OCI-M1 (cell line): ENCODE data around the gene NF1.
"Not testable (repeated sequence)": the region's sequence is repeated elsewhere in the genome, so short reads cannot be mapped to it uniquely, and the experiment has no call there.

ENCODE experiments used
- DNase-seq: peaks from one replicate; lab custom pipeline; 2025; lab: John Stamatoyannopoulos, UW

The NF1 gene

DNA sequence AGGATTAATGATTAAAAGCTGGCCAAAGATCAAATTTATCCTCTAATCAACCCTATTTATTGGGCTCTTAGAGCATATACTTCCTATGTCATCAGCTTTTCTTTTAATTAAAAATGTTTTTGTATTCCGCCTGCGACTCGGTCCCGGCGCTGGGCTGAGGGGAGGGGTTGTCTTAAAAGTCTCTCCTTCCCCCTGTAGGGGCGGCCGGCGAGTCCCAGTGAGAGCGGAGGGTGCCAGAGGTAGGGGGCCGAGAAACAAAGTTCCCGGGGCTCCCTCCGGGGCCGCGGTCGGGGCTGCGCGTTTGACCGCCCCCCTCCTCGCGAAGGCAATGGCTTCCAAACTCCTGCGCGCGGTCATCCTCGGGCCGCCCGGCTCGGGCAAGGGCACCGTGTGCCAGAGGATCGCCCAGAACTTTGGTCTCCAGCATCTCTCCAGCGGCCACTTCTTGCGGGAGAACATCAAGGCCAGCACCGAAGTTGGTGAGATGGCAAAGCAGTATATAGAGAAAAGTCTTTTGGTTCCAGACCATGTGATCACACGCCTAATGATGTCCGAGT, 250.5 kb downstream of the NF1 start:
- DNase-seq: not testable (repeated sequence)

- DNase-seq: no peak
Measured at GRCh38 chr17:31349454-31349853, 254.7 kb downstream of the NF1 start.

DNA sequence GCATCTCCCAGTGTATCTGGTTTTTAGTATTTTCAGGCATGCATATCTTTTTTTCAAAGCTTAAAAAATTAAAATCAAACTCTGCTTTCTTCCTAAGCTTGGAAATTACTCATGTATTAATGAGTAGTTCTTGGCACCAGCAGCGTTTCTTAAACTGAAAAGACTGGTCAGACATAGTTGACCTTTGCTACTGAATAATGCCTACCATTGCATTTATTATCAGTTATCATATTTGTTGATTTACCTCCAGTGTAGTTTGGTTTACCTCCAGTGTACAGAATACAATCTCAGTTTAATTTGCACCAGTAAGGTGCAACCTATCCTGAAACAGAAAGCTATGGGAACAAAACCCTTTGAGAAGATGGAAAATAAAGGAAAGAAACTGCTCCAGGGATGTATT, 261.2 kb downstream of the NF1 start:
- no peak for DNase-seq

DNA sequence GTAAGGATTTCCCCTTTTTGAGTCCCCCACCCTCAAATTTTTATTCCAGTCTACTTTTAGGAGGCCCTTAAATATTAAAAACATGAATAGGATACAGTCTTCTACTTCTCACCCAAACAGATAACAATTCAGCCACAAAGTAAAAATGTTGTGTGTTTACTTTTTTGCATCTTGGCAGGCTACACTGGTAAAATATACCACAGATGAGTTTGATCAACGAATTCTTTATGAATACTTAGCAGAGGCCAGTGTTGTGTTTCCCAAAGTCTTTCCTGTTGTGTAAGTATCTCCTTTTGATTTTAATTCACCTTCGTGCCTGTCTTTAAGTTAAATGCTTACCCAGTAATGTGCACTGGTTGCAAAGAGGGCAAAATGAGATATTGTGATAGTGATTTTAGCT, 262.3 kb downstream of the NF1 start:
- DNase-seq: no peak

GRCh38 chr17:31357839-31358394, 263.1 kb downstream of the NF1 start:
- no peak for DNase-seq

- no peak for DNase-seq
Measured at GRCh38 chr17:31364012-31364411, 269.2 kb downstream of the NF1 start.

DNA sequence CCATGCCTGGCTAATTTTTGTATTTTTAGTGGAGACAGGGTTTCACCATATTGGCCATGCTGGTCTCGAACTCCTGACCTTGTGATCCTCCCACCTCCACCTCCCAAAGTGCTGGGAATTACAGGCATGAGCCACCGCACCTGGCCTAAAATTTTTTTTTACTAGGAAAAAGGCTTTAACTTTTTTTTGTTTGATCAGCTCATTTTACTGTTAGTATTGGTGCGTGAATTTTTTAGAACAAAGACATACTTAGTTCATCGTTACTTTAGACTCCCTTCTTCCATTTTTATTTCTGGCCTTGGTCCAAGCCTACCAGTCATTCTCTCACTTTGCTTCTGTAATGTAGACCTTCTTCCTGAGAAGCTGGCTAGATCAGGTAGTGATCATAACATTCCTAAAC, 271.3 kb downstream of the NF1 start:
- DNase-seq: no peak

GRCh38 chr17:31369266-31369665, 274.5 kb downstream of the NF1 start:
- DNase-seq: no peak

DNA sequence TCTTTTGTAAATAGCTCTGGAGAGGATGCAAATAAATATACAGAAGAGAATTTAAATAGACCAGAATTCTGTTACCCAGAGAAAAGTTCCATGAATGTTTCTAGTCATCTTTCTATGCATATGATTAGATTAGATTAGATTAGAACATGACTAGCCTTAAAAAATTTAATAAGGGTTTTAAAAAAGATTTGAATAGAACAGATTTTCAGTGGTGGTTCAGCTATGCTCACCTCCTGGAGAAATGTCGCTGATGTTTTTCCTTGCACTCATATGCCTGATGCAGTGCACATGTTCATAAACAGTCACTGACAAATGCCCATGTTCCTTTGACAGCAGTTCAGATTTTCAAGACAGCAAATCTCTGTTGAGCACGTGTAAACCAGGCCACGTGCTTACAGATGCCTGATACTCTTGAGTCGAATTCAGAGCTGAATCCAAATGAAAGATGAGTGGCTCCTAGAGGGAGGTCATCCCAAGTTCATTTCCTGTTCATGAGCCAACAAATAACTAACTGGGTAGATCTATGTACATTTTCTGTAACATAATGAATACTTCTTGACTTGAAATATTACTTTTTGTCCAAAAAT, 276.8 kb downstream of the NF1 start:
- DNase-seq: no peak

DNA sequence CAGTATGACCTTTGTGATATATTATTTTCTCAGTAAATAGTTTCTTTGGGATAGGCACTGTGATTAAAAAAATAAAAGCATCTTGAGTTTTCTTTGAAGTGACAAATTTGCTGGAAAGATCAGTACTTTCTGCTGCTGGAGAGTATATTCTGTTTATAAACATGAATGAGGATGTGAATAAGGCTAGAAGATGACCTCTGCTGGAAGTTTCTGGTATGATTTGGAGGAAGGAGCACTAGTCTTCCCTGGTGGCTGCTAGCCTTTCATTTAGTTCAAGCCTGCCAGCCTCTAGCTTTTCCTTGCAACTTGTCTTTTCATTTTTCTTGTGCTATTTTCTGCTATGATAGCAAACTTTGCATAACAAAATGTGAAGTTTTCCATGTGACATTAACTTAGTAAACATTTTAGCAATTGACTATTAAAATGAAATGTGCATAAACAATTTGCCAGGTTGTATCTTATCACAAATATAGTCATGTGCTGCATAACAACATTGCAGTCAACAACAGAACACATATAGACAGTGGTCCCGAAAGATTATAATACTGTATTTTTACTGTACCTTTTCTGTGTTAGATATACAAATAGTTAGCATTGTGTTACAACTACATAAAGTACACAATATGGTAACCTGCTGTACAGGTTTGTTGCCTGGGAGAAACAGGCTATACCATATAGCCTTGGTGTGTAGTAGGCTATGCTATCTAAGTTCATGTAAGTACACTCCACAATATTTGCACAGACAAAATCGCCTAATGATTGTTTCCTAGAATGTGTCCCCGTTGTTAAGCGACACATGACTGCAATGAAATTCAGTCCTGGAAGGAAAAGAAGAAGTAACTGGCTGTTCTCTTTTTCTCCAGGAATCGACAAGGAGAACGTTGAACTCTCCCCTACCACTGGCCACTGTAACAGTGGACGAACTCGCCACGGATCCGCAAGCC, 278.6 kb downstream of the NF1 start:
- peak; percentile 75 for DNase-seq

DNA sequence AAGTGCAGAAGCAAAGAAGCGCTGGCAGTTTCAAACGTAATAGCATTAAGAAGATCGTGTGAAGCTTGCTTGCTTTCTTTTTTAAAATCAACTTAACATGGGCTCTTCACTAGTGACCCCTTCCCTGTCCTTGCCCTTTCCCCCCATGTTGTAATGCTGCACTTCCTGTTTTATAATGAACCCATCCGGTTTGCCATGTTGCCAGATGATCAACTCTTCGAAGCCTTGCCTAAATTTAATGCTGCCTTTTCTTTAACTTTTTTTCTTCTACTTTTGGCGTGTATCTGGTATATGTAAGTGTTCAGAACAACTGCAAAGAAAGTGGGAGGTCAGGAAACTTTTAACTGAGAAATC, 279.3 kb downstream of the NF1 start:
- DNase-seq: no peak

- no peak for DNase-seq
Measured at GRCh38 chr17:31374503-31374902, 279.7 kb downstream of the NF1 start.

DNA sequence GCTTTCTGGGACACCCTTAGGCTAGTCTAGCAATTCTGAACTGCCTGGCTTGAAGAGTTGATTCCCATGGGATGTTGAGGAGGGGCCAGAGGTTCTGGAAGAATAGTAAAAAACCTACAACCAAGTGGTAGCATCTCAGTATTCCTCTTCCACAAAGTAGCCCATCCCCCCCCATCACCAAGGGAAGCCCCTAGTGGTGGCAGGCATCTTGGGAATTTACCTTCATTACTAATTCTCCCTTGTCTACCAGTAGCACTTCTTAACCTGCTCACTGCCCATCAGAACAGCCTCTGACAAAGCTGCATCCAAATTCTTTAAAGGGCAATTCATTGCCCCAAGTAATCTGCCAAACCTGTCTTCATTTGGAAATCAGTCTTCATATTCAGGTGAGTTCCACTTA, 283.9 kb downstream of the NF1 start:
- DNase-seq: no peak

DNA sequence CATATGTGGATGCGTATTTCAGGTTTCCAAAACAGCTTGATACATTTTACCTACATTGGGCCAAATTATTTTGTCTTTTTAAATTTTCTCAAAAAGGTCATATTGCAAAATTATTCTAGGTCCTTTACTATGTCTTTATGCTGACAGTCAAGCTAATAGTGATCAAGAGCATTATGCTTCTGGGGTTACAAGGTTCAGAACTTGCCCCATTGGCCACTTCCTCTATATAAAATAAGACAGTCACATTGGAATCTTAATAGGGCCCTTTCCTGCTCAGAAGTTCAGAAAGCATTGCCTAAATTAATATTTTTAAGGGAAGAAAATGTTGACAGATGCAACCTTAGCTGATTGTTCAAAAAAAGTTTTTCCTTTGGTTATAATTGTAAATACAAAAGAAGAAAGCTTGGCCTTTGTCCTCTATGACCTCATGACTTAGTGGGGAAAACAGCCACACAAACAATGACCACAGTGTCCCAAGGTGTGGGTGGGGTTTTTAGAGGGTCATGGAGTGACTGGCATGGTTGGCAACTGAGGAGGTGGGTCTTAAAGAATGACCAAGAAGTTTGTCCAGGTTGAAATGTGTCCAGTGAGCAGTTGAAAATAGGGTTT, 284.9 kb downstream of the NF1 start:
- no peak for DNase-seq

DNA sequence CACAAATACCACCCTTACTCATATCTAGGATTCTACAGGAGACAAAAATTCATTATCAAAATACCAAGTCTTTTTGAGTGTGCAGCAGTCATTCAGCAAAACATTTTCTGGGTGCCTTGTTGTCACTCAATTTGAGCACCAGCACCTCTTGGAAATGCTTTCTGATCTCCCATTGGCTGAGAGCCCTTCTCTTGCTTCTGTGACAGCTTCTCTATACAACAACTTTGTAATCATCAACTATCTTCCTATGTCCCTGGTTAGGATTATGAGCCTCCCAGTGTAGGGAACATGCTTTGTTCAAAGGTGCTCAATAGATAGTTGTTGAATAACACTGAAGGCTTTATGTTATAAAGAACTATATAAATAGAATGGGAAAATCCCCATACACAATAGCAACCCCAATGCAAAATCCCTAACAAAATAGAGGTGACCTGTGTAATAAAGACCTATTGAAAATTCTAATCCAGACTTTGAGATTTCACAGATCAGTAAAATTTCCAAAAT, 286.4 kb downstream of the NF1 start:
- DNase-seq: no peak

DNA sequence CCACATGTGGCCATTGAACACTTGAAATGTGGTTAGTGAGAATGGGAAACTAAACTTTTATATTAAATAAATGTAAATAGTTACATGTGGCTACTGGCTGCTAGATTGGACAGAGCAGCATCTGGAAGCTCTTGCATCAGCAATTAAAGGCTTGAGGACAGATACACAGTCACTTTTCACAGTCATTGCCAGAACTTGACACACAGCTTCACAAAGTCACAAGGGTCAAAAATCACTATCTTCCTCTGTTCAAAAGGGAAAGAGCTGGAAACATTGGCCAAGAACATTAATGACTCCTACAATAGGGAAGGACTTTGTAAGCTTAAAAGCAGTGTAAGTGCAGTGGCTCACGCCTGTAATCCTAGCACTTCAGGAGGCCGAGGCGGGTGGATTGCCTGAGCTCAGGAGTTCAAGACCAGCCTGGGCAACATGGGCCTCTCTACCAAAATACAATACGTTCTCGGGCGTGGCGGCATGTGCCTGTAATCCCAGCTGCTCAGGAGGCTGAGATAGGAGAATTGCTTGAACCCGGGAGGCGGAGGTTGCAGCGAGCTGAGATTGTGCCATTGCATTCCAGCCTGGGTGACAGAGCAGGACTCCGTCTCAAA, 288.0 kb downstream of the NF1 start:
- not testable (repeated sequence) for DNase-seq

DNA sequence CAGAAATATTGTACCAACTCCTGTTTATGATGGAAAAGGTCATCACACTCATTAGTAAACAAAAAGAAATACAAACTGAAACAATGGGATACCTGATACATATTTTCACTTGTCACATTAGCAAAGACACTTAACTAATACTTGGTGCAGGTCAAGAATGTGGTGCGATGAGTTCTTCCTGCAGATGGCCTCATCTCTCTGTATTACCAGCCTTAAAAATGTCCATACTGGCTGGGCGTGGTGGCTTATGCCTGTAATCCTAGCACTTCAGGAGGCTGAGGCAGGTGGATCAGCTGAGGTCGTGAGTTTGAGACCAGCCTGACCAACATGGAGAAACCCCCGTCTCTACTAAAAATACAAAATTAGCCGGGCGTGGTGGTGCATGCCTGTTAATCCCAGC, 288.7 kb downstream of the NF1 start:
- DNase-seq: peak; percentile 8

- no peak for DNase-seq
Measured at GRCh38 chr17:31385428-31386285, 290.9 kb downstream of the NF1 start.

DNA sequence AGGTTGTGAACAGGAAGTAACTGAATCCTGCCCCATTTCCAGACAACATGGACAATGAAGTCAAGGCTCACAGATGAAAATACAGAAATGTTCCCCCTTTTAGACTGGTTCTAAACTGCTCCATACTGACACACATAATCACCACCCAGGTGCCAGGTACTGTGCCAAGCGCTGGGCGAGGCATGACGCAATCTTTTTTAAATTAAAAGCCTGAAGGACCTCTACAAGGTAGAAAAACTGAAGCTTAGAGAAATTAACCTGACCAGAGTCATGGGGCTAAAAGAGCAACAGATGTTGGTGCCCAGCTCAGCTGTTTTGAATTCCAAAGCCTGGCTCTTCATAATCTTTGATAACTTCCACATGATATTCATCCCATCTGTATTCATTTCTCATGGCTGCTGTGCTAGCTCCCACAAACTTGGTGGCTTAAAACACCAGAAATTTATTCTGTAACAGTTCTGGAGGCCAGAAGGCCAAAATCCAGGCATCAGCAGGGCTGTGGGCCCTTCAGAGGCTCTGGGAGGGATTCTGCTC, 291.8 kb downstream of the NF1 start:
- DNase-seq: no peak

DNA sequence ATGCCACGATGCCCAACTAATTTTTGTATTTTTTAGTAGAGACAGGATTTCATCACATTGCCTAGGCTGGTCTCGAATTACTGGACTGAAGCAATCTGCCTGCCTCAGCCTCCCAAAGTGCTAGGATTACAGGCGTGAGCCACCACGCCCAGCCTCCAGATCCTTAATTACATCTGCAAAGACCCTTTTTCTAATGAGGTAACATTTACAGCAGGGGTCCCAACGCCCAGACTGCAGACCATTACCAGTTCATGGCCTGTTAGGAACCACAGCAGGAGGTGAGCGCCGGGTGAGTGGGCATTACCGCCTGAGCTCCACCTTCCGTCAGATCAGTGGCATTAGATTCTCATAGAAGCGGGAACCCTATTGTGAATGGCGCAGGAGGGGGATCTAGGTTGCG, 292.7 kb downstream of the NF1 start:
- no peak for DNase-seq

DNA sequence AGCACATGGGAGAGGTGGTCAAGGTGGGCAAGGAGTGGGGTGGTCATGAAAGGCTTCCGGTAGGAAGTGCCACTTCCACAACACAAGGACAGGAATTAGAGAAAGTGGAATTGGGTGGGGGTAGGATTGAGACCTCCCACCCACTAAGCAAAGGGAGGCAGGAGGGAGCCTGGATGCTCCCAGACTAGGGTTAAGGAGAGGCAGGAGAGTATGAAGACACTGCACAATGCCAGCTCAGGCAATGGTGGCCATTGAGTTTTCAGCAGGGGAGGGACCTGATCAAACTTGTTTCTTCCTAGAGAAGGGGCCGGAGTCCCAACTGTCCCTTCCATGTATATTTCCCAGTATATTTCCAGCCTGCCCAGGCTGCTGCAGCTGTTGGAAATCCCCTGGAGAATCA, 293.6 kb downstream of the NF1 start:
- no peak for DNase-seq
